OCI-LY7 (cell line): ENCODE data around the gene DTNA. TPM values are rescaled to one million over a fixed set of nuclear protein-coding genes. Genes with fewer than 3 reads are reported as not detected.

Experiments
- BruUV-seq: library from RNA; stranded (reverse); fragments of 400-500 nt; replicated peaks from 2 replicates; lab custom pipeline; 2021; lab: Mats Ljungman, UMichigan
- CTCF ChIA-PET: fragments of 300-600 bp; sonication (Branson Sonifier 250); formaldehyde crosslinking; loops from one replicate; lab custom pipeline; 2022; ENCODE audit warnings: antibody characterized with exemption; ENCODE audit not compliant: unreplicated experiment; lab: Charles Lee
- POLR2A ChIA-PET: fragments of 300-600 bp; sonication (Branson Sonifier 250); formaldehyde crosslinking; loops from one replicate; lab custom pipeline; 2022; ENCODE audit warnings: antibody characterized with exemption; lab: Charles Lee
- DNase-seq: peaks from one replicate; pipeline ENCODE4 v3.0.0-alpha.2; 2015; ENCODE audit warnings: low spot score
- H2AFZ ChIP-seq: fragments of 200-600 bp; sonication (generic), shearing (Covaris generic); 2 replicates; pipeline ENCODE4 v1.6.1; 2014; ENCODE audit warnings: mild to moderate bottlenecking, antibody characterized with exemption, low read length, moderate library complexity
- H3K27ac ChIP-seq: fragments of 200-600 bp; sonication (generic); 2 replicates; pipeline ENCODE4 v1.5.1; 2014; ENCODE audit warnings: mixed run types, low read depth, mild to moderate bottlenecking, moderate library complexity, low read length, inconsistent platforms; ENCODE audit not compliant: poor library complexity, severe bottlenecking
- H3K36me3 ChIP-seq: fragments of 200-600 bp; sonication (generic); 2 replicates; pipeline ENCODE4 v1.6.1; 2014; ENCODE audit warnings: mild to moderate bottlenecking, antibody characterized with exemption, low read length, moderate library complexity, mixed read lengths; ENCODE audit not compliant: insufficient read depth
- H3K4me1 ChIP-seq: fragments of 200-600 bp; sonication (generic); 2 replicates; pipeline ENCODE4 v1.5.1; 2014; ENCODE audit warnings: mild to moderate bottlenecking, low read length; ENCODE audit not compliant: insufficient read depth, poor library complexity, severe bottlenecking
- H3K4me2 ChIP-seq: fragments of 200-600 bp; sonication (generic); 2 replicates; pipeline ENCODE4 v1.6.1; 2014; ENCODE audit warnings: mild to moderate bottlenecking, low read length
- H3K4me3 ChIP-seq: fragments of 200-600 bp; sonication (generic); 2 replicates; pipeline ENCODE4 v1.5.1; 2014; ENCODE audit warnings: mild to moderate bottlenecking, low read depth, low read length; ENCODE audit not compliant: poor library complexity, severe bottlenecking
- H3K79me2 ChIP-seq: fragments of 200-600 bp; sonication (generic); 2 replicates; pipeline ENCODE4 v1.6.1; 2016; ENCODE audit warnings: low read depth, mild to moderate bottlenecking, low read length, moderate library complexity, mixed read lengths; ENCODE audit not compliant: insufficient read depth
- H3K9me2 ChIP-seq: fragments of 200-600 bp; sonication (generic); 2 replicates; pipeline ENCODE4 v1.6.1; 2016; ENCODE audit warnings: mild to moderate bottlenecking, low read length, mixed read lengths; ENCODE audit not compliant: insufficient read depth
- H3K9me3 ChIP-seq: fragments of 200-600 bp; sonication (generic); 2 replicates; pipeline ENCODE4 v1.6.1; 2014; ENCODE audit warnings: mild to moderate bottlenecking, mixed run types, low read length, mixed read lengths
- H4K20me1 ChIP-seq: fragments of 200-600 bp; sonication (generic); 2 replicates; pipeline ENCODE4 v1.6.1; 2014; ENCODE audit warnings: mild to moderate bottlenecking, antibody characterized with exemption, low read length, moderate library complexity, mixed read lengths; ENCODE audit not compliant: insufficient read depth
- CTCF ChIP-seq: fragments of 200-600 bp; sonication (generic); conservative IDR thresholded peaks from 2 replicates; pipeline ENCODE4 v1.5.1; 2014; ENCODE audit warnings: mild to moderate bottlenecking, antibody characterized with exemption, low read length, moderate library complexity, mixed read lengths
- EZH2phosphoT487 ChIP-seq: fragments of 200-600 bp; sonication (generic); IDR thresholded peaks from 2 replicates; pipeline ENCODE4 v1.6.1; 2018; ENCODE audit warnings: low read depth, borderline replicate concordance, mild to moderate bottlenecking, mixed run types, antibody characterized with exemption, low read length, moderate library complexity, mixed read lengths
- intact Hi-C: fragments of 100-400 bp; cut with micrococcal nuclease; formaldehyde crosslinking; loops from one replicate; pipeline ENCODE4 v1.10.0; 2022; ENCODE audit not compliant: unreplicated experiment
- total RNA-seq, 2 experiments: library from RNA; depleted of rRNA in 1 of 2; stranded (reverse); fragments of >200 nt in 1 of 2; shearing (Covaris generic) in 1 of 2; gene quantifications; 2 replicates each; pipeline ENCODE4 v1.2.3, GENCODE V29; 2014 to 2022

Gene DTNA
- total RNA-seq, 2 experiments from 2014 or later: 0.16 TPM; not detected in 1

GRCh38 chr18:34738175-34738894, 28.2 kb downstream of the DTNA start:
- CTCF ChIA-PET: no interaction called here
- no peak overlapping the region for H3K27ac ChIP-seq
- no peak for DNase-seq

GRCh38 chr18:34740101-34740500, 30.0 kb downstream of the DTNA start:
- H3K79me2 ChIP-seq: no peaks in the 10 kb centered on the region
- no peak for DNase-seq
- no peaks in the 10 kb centered on the region for H3K36me3 ChIP-seq
- no TSS peak for BruUV-seq
- intact Hi-C loops: no loop called here
- POLR2A ChIA-PET: no interaction called here
- no peaks in the 10 kb centered on the region for H3K9me3 ChIP-seq
- no peak overlapping the region for H3K4me3 ChIP-seq
- TF ChIP-seq EZH2phosphoT487 (no peak), CTCF (no peak)
- CTCF ChIA-PET: no interaction called here
- no peaks in the 10 kb centered on the region for H4K20me1 ChIP-seq
- H3K27ac ChIP-seq: no peak overlapping the region
- H3K9me2 ChIP-seq: no peaks in the 10 kb centered on the region
- H3K4me2 ChIP-seq: no peak overlapping the region
- no peak overlapping the region for H2AFZ ChIP-seq
- no peaks in the 10 kb centered on the region for H3K4me1 ChIP-seq

More at GRCh38 chr18:34738175-34738894, 28.2 kb downstream of the DTNA start:
- H3K9me2 ChIP-seq: no peaks in the 10 kb centered on the region
- no peak overlapping the region for H2AFZ ChIP-seq
- H3K36me3 ChIP-seq: no peaks in the 10 kb centered on the region
- no peak for TF ChIP-seq EZH2phosphoT487
- TF ChIP-seq CTCF: no peak
- intact Hi-C loops: no loop called here
- H3K9me3 ChIP-seq: no peaks in the 10 kb centered on the region
- H3K4me1 ChIP-seq: no peaks in the 10 kb centered on the region
- H4K20me1 ChIP-seq: no peaks in the 10 kb centered on the region
- no peaks in the 10 kb centered on the region for H3K79me2 ChIP-seq
- no peak overlapping the region for H3K4me2 ChIP-seq
- H3K4me3 ChIP-seq: no peak overlapping the region
- POLR2A ChIA-PET: interaction anchor here (0.5 kb wide), 1 partner anchor 413 kb away, joined by 3 read pairs; no protein-coding TSS in a partner anchor
- BruUV-seq: no TSS peak

- no peak for TF ChIP-seq CTCF
- no peak for TF ChIP-seq EZH2phosphoT487
- no peaks in the 10 kb centered on the region for H3K4me1 ChIP-seq
- POLR2A ChIA-PET: no interaction called here
- no peak overlapping the region for H3K4me3 ChIP-seq
- no peak overlapping the region for H3K27ac ChIP-seq
- no peak overlapping the region for H3K4me2 ChIP-seq
- CTCF ChIA-PET: no interaction called here
- H2AFZ ChIP-seq: no peak overlapping the region
- H3K9me2 ChIP-seq: no peaks in the 10 kb centered on the region
- intact Hi-C loops: no loop called here
- no peaks in the 10 kb centered on the region for H3K36me3 ChIP-seq
- H4K20me1 ChIP-seq: no peaks in the 10 kb centered on the region
- no peaks in the 10 kb centered on the region for H3K79me2 ChIP-seq
- BruUV-seq: no TSS peak
- DNase-seq: no peak
- H3K9me3 ChIP-seq: no peaks in the 10 kb centered on the region
Observed at GRCh38 chr18:34740724-34741123, 30.6 kb downstream of the DTNA start.
